H9 (cell line): ENCODE results near the gene DLG2. TPM values are rescaled to one million over a fixed set of nuclear protein-coding genes. Genes with fewer than 3 reads are reported as not detected.

ENCODE experiments used
- DNase-seq: peaks from one replicate; pipeline ENCODE4 v3.0.0-alpha.2; 2017
- H2AFZ ChIP-seq: one replicate; pipeline ENCODE4 v1.6.1; 2013; ENCODE audit warnings: mild to moderate bottlenecking, low read length, control low read depth, moderate library complexity
- H2AK5ac ChIP-seq: 2 replicates; pipeline ENCODE4 v1.6.1; 2013; ENCODE audit warnings: low read length, control low read depth, mixed read lengths; ENCODE audit not compliant: insufficient read length
- H2BK120ac ChIP-seq: one replicate; pipeline ENCODE4 v1.6.1; 2013; ENCODE audit warnings: low read depth, mild to moderate bottlenecking, low read length, control low read depth, inconsistent platforms; ENCODE audit not compliant: poor library complexity, severe bottlenecking
- H2BK12ac ChIP-seq: 2 replicates; pipeline ENCODE4 v1.6.1; 2013; ENCODE audit warnings: low read length, control low read depth, mixed read lengths, low read depth; ENCODE audit not compliant: insufficient read length
- H2BK15ac ChIP-seq: 2 replicates; pipeline ENCODE4 v1.6.1; 2013; ENCODE audit warnings: low read depth, low read length, control low read depth
- H2BK20ac ChIP-seq: one replicate; pipeline ENCODE4 v1.6.1; 2013; ENCODE audit warnings: low read depth, mild to moderate bottlenecking, low read length, control low read depth, inconsistent platforms; ENCODE audit not compliant: poor library complexity, severe bottlenecking
- H2BK5ac ChIP-seq: 2 replicates; pipeline ENCODE4 v1.6.1; 2013; ENCODE audit warnings: low read length, control low read depth, mixed read lengths; ENCODE audit not compliant: insufficient read length
- H3K14ac ChIP-seq: 2 replicates; pipeline ENCODE4 v1.6.1; 2013; ENCODE audit warnings: low read length, control low read depth; ENCODE audit not compliant: insufficient read depth
- H3K18ac ChIP-seq: 2 replicates; pipeline ENCODE4 v1.6.1; 2013; ENCODE audit warnings: low read depth, mild to moderate bottlenecking, mixed read lengths, low read length, control low read depth; ENCODE audit not compliant: insufficient read length
- H3K23ac ChIP-seq: 2 replicates; pipeline ENCODE4 v1.6.1; 2013; ENCODE audit warnings: low read length, control low read depth, mixed read lengths, low read depth; ENCODE audit not compliant: insufficient read length
- H3K23me2 ChIP-seq: 2 replicates; pipeline ENCODE4 v1.6.1; 2013; ENCODE audit warnings: low read depth, mild to moderate bottlenecking, mixed read lengths, low read length, control low read depth; ENCODE audit not compliant: insufficient read length, poor library complexity, severe bottlenecking
- H3K27ac ChIP-seq: 2 replicates; pipeline ENCODE4 v1.5.1; 2013; ENCODE audit warnings: low read length, control low read depth, mixed read lengths, low read depth; ENCODE audit not compliant: insufficient read length
- H3K27me3 ChIP-seq: 2 replicates; pipeline ENCODE4 v1.6.1; 2013; ENCODE audit warnings: low read length, control low read depth, inconsistent platforms; ENCODE audit not compliant: insufficient read depth
- H3K4ac ChIP-seq: 2 replicates; pipeline ENCODE4 v1.6.1; 2013; ENCODE audit warnings: low read depth, mild to moderate bottlenecking, control low read depth, inconsistent platforms, low read length, moderate library complexity
- H3K4me1 ChIP-seq: 2 replicates; pipeline ENCODE4 v1.6.1; 2013; ENCODE audit warnings: low read length, control low read depth, inconsistent platforms; ENCODE audit not compliant: insufficient read depth
- H3K4me2 ChIP-seq: 2 replicates; pipeline ENCODE4 v1.6.1; 2013; ENCODE audit warnings: low read length, control low read depth, mixed read lengths; ENCODE audit not compliant: insufficient read length, insufficient read depth
- H3K56ac ChIP-seq: 2 replicates; pipeline ENCODE4 v1.6.1; 2013; ENCODE audit warnings: low read depth, mild to moderate bottlenecking, mixed read lengths, low read length, control low read depth; ENCODE audit not compliant: insufficient read length
- H3K79me1 ChIP-seq: 2 replicates; pipeline ENCODE4 v1.6.1; 2013; ENCODE audit warnings: low read depth, mild to moderate bottlenecking, moderate library complexity, low read length, control low read depth, inconsistent platforms; ENCODE audit not compliant: insufficient read depth, poor library complexity, severe bottlenecking
- H3K79me2 ChIP-seq: 2 replicates; pipeline ENCODE4 v1.6.1; 2013; ENCODE audit warnings: low read length, control low read depth, inconsistent platforms; ENCODE audit not compliant: insufficient read depth
- H3K9ac ChIP-seq: 2 replicates; pipeline ENCODE4 v1.6.1; 2013; ENCODE audit warnings: low read length, control low read depth, mixed read lengths; ENCODE audit not compliant: insufficient read length; ENCODE audit errors: extremely low read depth
- H3K9me3 ChIP-seq: one replicate; pipeline ENCODE4 v1.6.1; 2013; ENCODE audit warnings: low read depth, low read length, inconsistent platforms; ENCODE audit not compliant: control insufficient read depth
- H3T11ph ChIP-seq: one replicate; pipeline ENCODE4 v1.6.1; 2013; ENCODE audit warnings: mild to moderate bottlenecking, low read length, control low read depth, inconsistent platforms
- H4K20me1 ChIP-seq: one replicate; pipeline ENCODE4 v1.6.1; 2013; ENCODE audit not compliant: control insufficient read depth, insufficient read length, insufficient read depth
- H4K5ac ChIP-seq: 2 replicates; pipeline ENCODE4 v1.6.1; 2013; ENCODE audit warnings: low read depth, mild to moderate bottlenecking, mixed read lengths, low read length, control low read depth; ENCODE audit not compliant: insufficient read length
- H4K8ac ChIP-seq: replicated peaks from 2 replicates; pipeline ENCODE4 v1.6.1; 2013; ENCODE audit warnings: low read length, control low read depth, mixed read lengths, low read depth; ENCODE audit not compliant: insufficient read length
- H4K91ac ChIP-seq: 2 replicates; pipeline ENCODE4 v1.6.1; 2013; ENCODE audit warnings: low read depth, mild to moderate bottlenecking, moderate library complexity, mixed read lengths, low read length, control low read depth; ENCODE audit not compliant: insufficient read length
- H3K27ac Mint-ChIP-seq, 3 experiments: 2 replicates in 2 of 3; 3 replicates in 1 of 3; pipeline ENCODE4 v1.8.0; 2020 to 2021; ENCODE audit warnings: mixed read lengths in 3 of 3, mild to moderate bottlenecking in 1 of 3, moderate library complexity in 1 of 3
- H3K27me3 Mint-ChIP-seq: 2 replicates; pipeline ENCODE4 v1.8.0; 2021; ENCODE audit warnings: low read depth, mild to moderate bottlenecking, moderate library complexity, mixed read lengths
- H3K36me3 Mint-ChIP-seq, 3 experiments: 2 replicates in 2 of 3; 3 replicates in 1 of 3; pipeline ENCODE4 v1.8.0; 2020 to 2021; ENCODE audit warnings: low read depth in 3 of 3, mixed read lengths in 3 of 3; ENCODE audit not compliant: insufficient read depth in 1 of 3
- H3K4me1 Mint-ChIP-seq, 2 experiments: 2 replicates each; pipeline ENCODE4 v1.8.0; 2020; ENCODE audit warnings: mixed read lengths in 2 of 2
- H3K4me3 Mint-ChIP-seq, 2 experiments: 2 replicates in 1 of 2; 3 replicates in 1 of 2; pipeline ENCODE4 v1.8.0; 2020 to 2021; ENCODE audit warnings: mild to moderate bottlenecking in 2 of 2, mixed read lengths in 2 of 2, moderate library complexity in 1 of 2
- H3K9me3 Mint-ChIP-seq, 2 experiments: 2 replicates in 1 of 2; 3 replicates in 1 of 2; pipeline ENCODE4 v1.8.0; 2020; ENCODE audit warnings: mild to moderate bottlenecking in 2 of 2, mixed read lengths in 2 of 2, moderate library complexity in 1 of 2
- CTCF ChIP-seq: fragments of 200-600 bp; sonication (generic); conservative IDR thresholded peaks from 3 replicates; pipeline ENCODE4 v1.8.0; 2021; ENCODE audit warnings: antibody characterized with exemption, mild to moderate bottlenecking
- WGBS: extraction: QIAGEN DNeasy Blood & Tissue Kit; methylation state at CpG from one replicate; pipeline ENCODE4 v1.1.7; 2013; ENCODE audit warnings: missing lambda C conversion rate, low lambda C conversion rate, mixed read lengths; ENCODE audit not compliant: insufficient read length; ENCODE audit errors: extremely low coverage; 5-methylcytosine and 5-hydroxymethylcytosine counted together
- total RNA-seq: library from RNA; stranded (reverse); gene quantifications from 2 replicates; pipeline ENCODE4 v1.2.1, GENCODE V29; 2021

DLG2 gene
- total RNA-seq, 1 experiment from 2014 or later: 8.0 TPM

DNA sequence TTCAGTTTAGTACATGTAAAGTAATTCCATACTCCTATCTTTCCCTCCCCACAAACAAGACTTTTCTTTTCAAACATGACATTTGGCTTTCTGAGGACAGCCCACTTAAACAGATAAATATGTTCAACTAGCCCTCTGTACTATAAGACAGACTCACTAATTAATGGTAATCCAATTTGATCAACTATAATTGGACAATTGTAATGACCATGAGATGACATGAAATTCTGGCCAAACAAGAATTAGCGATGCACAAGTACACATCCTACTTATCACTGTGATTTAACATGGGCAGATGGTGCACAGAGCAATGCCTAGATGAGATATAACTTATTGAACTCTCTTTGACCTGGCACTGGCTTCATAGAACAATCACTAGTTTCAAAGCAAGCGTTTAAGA lies 1307.3 kb downstream of the DLG2 start:
- no peak overlapping the region for H3K27ac ChIP-seq
- no peaks in the 10 kb centered on the region for H3K27me3 ChIP-seq
- H3T11ph ChIP-seq: no peak overlapping the region
- H3K9me3 ChIP-seq: no peaks in the 10 kb centered on the region
- H3K18ac ChIP-seq: no peak overlapping the region
- no peak overlapping the region for H3K9ac ChIP-seq
- Mint-ChIP-seq H3K36me3 (no peaks in the 10 kb centered on the region), H3K27me3 (no peaks in the 10 kb centered on the region), H3K4me1 (peaks cover 4 to 6% of the 10 kb centered on the region in 2 experiments), H3K27ac (no peak overlapping the region), H3K9me3 (no peaks in the 10 kb centered on the region), H3K4me3 (no peak overlapping the region)
- no peak overlapping the region for H2BK12ac ChIP-seq
- H2BK5ac ChIP-seq: no peak overlapping the region
- no peaks in the 10 kb centered on the region for H3K23me2 ChIP-seq
- no peak overlapping the region for H4K91ac ChIP-seq
- H3K56ac ChIP-seq: no peak overlapping the region
- no peaks in the 10 kb centered on the region for H3K79me2 ChIP-seq
- H4K5ac ChIP-seq: no peak overlapping the region
- no peak overlapping the region for H2BK15ac ChIP-seq
- H3K79me1 ChIP-seq: no peaks in the 10 kb centered on the region
- H4K8ac ChIP-seq: no peak overlapping the region
- no peak for DNase-seq
- no peak overlapping the region for H3K4me2 ChIP-seq
- no peak overlapping the region for H3K23ac ChIP-seq
- TF ChIP-seq CTCF: no peak
- H2AFZ ChIP-seq: no peak overlapping the region
- H3K4ac ChIP-seq: no peak overlapping the region
- no peak overlapping the region for H2AK5ac ChIP-seq
- H3K14ac ChIP-seq: no peak overlapping the region
- H3K4me1 ChIP-seq: no peaks in the 10 kb centered on the region
- H2BK120ac ChIP-seq: no peak overlapping the region
- WGBS: no CpG with 5 or more reads among the region's 2 CpGs
- H4K20me1 ChIP-seq: no peaks in the 10 kb centered on the region
- H2BK20ac ChIP-seq: no peak overlapping the region
